PFSK-1 (cell line): Measurements from ENCODE around the gene C1QTNF1.

Experiments used
- FOXP2 ChIP-seq: optimal IDR thresholded peaks from 2 replicates; pipeline ENCODE3; 2011; ENCODE audit warnings: borderline replicate concordance, control low read depth, inconsistent platforms; ENCODE audit not compliant: insufficient read depth; ENCODE audit errors: extremely low read length, extremely low read depth
- POLR2AphosphoS5 ChIP-seq: IDR thresholded peaks from 2 replicates; pipeline ENCODE4 v1.6.1; 2012; ENCODE audit warnings: low read depth, mild to moderate bottlenecking, control low read depth, low read length, moderate library complexity
- REST ChIP-seq, 2 experiments: IDR thresholded peaks; 2 replicates each; pipeline versions ENCODE4 v1.6.1 to v1.8.0; 2011 to 2012; ENCODE audit warnings: low read depth in 2 of 2, low read length in 2 of 2, control low read depth in 1 of 2, inconsistent platforms in 1 of 2, mild to moderate bottlenecking in 1 of 2, moderate library complexity in 1 of 2; ENCODE audit not compliant: insufficient read depth in 1 of 2
- SIN3A ChIP-seq: IDR thresholded peaks from 2 replicates; pipeline ENCODE4 v1.6.1; 2012; ENCODE audit warnings: mild to moderate bottlenecking, low read length, moderate library complexity, borderline replicate concordance; ENCODE audit not compliant: insufficient read depth
- TAF1 ChIP-seq: IDR thresholded peaks from 2 replicates; pipeline ENCODE4 v1.6.1; 2012; ENCODE audit warnings: low read length, control low read depth, borderline replicate concordance; ENCODE audit not compliant: insufficient read depth

GRCh38 chr17:78981010-78981888 is 42.7 kb upstream of the C1QTNF1 start:
- TF ChIP-seq POLR2AphosphoS5 (no peak), REST (IDR thresholded peaks at IDR 0.05; ENCODE audit: insufficient read depth in 1 of 2, low read depth in 2 of 2, low read length in 2 of 2) (no peak), TAF1 (no peak), SIN3A (no peak), FOXP2 (no peak)
